ENCODE measurements around the gene EMC8. TPM values are rescaled to one million over a fixed set of nuclear protein-coding genes. Genes with fewer than 3 reads are reported as not detected.

The EMC8 gene
- total and polyA plus RNA-seq, 2 experiments from 2014 or later, result 51.1 to 69.4 TPM

DNA sequence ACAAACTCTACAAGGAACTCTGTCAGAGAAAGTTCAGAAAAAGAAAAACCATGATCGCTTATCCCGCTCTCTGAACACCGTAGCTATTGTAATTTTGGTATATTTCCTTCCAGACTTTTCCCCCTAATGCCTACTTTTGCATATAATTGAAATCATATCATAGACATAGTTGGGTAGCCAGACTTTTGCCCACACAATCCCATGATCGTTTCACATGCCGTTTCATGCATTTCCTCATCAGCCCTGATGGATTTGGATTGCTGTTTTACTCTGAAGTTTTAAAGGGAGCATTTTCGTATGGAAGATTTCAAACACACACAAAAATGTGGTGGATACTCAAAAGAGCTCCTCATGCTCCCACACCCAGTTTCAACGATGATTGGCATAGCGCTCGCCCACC lies 31.5 kb upstream of the EMC8 start:
- Mint-ChIP-seq H3K27me3 (ENCODE audit: insufficient read depth, low read depth, poor library complexity) (peaks cover 3% of the 10 kb centered on the region), H3K9me3 (peaks cover 22% of the 10 kb centered on the region), H3K4me3 (no peak overlapping the region), H3K36me3 (ENCODE audit: low read depth) (peaks cover 10% of the 10 kb centered on the region), H3K27ac (no peak overlapping the region), H3K4me1 (no peaks in the 10 kb centered on the region; the same call in 2 of the 3 replicates)
- ATAC-seq, result no peak
- H3K79me2 ChIP-seq (replicated peaks; ENCODE audit: insufficient read depth), result no peaks in the 10 kb centered on the region
- no peaks in the 10 kb centered on the region for H3K36me3 ChIP-seq (ENCODE audit: insufficient read depth)
- no peaks in the 10 kb centered on the region for H4K20me1 ChIP-seq (replicated peaks; ENCODE audit: insufficient read depth)
- H2AFZ ChIP-seq, result no peak overlapping the region
- H3K9me2 ChIP-seq (ENCODE audit: insufficient read depth), result no peaks in the 10 kb centered on the region
- no peak overlapping the region for H3K4me2 ChIP-seq
- H3K27ac ChIP-seq (ENCODE audit: low read depth), result no peak overlapping the region
- no peaks in the 10 kb centered on the region for H3K4me1 ChIP-seq (ENCODE audit: insufficient read depth)
- no peaks in the 10 kb centered on the region for H3F3A ChIP-seq (replicated peaks; ENCODE audit: low read depth)
- no peaks in the 10 kb centered on the region for H3K27me3 ChIP-seq (ENCODE audit: insufficient read depth)
- H3K4me3 ChIP-seq, result no peak overlapping the region
- TF ChIP-seq, protein P1, sequence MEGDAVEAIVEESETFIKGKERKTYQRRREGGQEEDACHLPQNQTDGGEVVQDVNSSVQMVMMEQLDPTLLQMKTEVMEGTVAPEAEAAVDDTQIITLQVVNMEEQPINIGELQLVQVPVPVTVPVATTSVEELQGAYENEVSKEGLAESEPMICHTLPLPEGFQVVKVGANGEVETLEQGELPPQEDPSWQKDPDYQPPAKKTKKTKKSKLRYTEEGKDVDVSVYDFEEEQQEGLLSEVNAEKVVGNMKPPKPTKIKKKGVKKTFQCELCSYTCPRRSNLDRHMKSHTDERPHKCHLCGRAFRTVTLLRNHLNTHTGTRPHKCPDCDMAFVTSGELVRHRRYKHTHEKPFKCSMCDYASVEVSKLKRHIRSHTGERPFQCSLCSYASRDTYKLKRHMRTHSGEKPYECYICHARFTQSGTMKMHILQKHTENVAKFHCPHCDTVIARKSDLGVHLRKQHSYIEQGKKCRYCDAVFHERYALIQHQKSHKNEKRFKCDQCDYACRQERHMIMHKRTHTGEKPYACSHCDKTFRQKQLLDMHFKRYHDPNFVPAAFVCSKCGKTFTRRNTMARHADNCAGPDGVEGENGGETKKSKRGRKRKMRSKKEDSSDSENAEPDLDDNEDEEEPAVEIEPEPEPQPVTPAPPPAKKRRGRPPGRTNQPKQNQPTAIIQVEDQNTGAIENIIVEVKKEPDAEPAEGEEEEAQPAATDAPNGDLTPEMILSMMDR (conservative IDR thresholded peaks at IDR 0.05; ENCODE audit: low read depth in 2 of 2), result no peak
- TF ChIP-seq, protein P2, sequence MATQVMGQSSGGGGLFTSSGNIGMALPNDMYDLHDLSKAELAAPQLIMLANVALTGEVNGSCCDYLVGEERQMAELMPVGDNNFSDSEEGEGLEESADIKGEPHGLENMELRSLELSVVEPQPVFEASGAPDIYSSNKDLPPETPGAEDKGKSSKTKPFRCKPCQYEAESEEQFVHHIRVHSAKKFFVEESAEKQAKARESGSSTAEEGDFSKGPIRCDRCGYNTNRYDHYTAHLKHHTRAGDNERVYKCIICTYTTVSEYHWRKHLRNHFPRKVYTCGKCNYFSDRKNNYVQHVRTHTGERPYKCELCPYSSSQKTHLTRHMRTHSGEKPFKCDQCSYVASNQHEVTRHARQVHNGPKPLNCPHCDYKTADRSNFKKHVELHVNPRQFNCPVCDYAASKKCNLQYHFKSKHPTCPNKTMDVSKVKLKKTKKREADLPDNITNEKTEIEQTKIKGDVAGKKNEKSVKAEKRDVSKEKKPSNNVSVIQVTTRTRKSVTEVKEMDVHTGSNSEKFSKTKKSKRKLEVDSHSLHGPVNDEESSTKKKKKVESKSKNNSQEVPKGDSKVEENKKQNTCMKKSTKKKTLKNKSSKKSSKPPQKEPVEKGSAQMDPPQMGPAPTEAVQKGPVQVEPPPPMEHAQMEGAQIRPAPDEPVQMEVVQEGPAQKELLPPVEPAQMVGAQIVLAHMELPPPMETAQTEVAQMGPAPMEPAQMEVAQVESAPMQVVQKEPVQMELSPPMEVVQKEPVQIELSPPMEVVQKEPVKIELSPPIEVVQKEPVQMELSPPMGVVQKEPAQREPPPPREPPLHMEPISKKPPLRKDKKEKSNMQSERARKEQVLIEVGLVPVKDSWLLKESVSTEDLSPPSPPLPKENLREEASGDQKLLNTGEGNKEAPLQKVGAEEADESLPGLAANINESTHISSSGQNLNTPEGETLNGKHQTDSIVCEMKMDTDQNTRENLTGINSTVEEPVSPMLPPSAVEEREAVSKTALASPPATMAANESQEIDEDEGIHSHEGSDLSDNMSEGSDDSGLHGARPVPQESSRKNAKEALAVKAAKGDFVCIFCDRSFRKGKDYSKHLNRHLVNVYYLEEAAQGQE (IDR thresholded peaks at IDR 0.05; ENCODE audit: unreplicated experiment), result no peak
- TF ChIP-seq STAT1 (IDR thresholded peaks at IDR 0.05; ENCODE audit: unreplicated experiment) (no peak), EZH2phosphoT487 (IDR thresholded peaks at IDR 0.05; ENCODE audit: unreplicated experiment) (no peak), POLR2AphosphoS5 (IDR thresholded peaks at IDR 0.05; ENCODE audit: low read depth) (no peak), CREB1 (CRISPR knock-in tag; IDR thresholded peaks at IDR 0.05; ENCODE audit: low read depth) (no peak), ZNF114 (CRISPR knock-in tag; IDR thresholded peaks at IDR 0.05) (no peak), JUNB (IDR thresholded peaks at IDR 0.05; ENCODE audit: unreplicated experiment) (no peak)
- TF ChIP-seq, protein P3, sequence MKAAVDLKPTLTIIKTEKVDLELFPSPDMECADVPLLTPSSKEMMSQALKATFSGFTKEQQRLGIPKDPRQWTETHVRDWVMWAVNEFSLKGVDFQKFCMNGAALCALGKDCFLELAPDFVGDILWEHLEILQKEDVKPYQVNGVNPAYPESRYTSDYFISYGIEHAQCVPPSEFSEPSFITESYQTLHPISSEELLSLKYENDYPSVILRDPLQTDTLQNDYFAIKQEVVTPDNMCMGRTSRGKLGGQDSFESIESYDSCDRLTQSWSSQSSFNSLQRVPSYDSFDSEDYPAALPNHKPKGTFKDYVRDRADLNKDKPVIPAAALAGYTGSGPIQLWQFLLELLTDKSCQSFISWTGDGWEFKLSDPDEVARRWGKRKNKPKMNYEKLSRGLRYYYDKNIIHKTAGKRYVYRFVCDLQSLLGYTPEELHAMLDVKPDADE (IDR thresholded peaks at IDR 0.05), result no peak
- no peak for DNase-seq (ENCODE audit: low spot score)

All from GM23338 (cell line).